NCI-H1436 treated with DMSO at 0.1 percent for 48 hours (cell line): ENCODE results near the gene SLITRK3.

ENCODE experiments used
- DNase-seq: peaks from one replicate; lab custom pipeline; 2025; lab: John Stamatoyannopoulos, UW

Gene SLITRK3, protein sequence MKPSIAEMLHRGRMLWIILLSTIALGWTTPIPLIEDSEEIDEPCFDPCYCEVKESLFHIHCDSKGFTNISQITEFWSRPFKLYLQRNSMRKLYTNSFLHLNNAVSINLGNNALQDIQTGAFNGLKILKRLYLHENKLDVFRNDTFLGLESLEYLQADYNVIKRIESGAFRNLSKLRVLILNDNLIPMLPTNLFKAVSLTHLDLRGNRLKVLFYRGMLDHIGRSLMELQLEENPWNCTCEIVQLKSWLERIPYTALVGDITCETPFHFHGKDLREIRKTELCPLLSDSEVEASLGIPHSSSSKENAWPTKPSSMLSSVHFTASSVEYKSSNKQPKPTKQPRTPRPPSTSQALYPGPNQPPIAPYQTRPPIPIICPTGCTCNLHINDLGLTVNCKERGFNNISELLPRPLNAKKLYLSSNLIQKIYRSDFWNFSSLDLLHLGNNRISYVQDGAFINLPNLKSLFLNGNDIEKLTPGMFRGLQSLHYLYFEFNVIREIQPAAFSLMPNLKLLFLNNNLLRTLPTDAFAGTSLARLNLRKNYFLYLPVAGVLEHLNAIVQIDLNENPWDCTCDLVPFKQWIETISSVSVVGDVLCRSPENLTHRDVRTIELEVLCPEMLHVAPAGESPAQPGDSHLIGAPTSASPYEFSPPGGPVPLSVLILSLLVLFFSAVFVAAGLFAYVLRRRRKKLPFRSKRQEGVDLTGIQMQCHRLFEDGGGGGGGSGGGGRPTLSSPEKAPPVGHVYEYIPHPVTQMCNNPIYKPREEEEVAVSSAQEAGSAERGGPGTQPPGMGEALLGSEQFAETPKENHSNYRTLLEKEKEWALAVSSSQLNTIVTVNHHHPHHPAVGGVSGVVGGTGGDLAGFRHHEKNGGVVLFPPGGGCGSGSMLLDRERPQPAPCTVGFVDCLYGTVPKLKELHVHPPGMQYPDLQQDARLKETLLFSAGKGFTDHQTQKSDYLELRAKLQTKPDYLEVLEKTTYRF

DNA sequence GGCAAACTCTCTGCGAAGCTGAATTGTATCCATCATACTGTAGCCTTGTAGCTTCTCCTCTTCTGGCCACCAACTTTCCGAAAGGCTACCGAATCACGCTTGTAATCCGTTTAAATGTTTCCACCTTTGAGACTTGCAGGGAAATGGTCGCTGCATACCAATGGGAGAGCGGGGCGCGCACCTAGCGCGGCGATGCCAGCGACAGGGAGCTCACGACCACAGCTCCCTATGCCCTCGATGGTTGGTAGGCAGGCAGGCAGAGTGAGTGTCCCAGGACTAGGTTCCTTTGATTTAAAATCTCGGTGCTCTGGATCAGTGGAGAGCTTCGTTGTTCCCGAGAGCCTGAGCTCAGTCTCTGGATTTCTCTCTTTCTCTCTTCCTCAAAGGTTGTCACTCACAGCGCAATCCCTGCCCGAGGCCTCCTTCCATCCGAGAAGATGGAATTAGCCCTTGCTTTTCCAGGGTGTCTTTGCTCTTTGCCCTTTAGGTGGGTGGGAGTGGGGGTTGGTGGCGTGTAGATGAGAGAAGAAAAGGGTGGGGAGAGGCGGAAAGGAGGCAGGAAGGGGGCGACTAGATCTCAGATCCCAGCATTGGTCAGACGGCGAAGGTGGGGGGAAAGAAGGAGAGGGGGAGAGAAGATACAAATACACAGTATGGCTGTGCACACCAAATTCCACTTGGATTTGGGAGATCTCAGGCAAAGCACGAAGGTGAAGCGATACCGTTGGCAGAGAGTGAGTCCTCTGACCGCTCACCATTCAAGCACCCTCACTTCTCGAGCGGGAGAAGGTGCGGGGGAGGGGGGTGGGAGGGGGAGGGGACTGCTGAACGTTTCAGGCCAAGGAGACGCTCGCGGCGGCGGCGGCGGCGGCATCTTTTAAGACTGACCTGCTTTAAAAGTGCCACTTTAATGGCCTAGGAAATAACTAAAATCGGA is at the start of gene SLITRK3:
TSS of gene SLITRK3 (minus strand) at position 745 of the 937 bp plus-strand sequence. CDS start 5,554 bp downstream, outside the sequence.
- DNase-seq, result no peak

DNA sequence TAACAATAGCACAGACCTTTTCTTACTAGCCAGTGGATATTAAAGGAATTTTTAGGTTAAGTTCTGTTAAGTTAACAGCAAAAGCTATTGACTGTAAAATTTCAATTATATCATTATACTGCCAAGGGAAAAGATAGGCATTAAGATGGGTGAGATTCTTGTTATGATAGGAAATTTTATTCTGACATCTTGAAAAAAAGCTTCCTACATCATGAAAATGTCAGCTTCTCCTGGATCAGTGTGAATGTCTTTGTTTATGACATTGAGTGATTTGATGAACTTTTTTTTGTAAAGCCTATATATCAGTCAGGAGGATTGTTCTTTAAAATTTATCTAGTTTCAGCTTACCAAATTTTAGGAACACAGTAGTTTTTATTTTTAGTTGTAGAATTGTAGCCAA is 47.4 kb upstream of the SLITRK3 start:
- DNase-seq, result no peak

DNA sequence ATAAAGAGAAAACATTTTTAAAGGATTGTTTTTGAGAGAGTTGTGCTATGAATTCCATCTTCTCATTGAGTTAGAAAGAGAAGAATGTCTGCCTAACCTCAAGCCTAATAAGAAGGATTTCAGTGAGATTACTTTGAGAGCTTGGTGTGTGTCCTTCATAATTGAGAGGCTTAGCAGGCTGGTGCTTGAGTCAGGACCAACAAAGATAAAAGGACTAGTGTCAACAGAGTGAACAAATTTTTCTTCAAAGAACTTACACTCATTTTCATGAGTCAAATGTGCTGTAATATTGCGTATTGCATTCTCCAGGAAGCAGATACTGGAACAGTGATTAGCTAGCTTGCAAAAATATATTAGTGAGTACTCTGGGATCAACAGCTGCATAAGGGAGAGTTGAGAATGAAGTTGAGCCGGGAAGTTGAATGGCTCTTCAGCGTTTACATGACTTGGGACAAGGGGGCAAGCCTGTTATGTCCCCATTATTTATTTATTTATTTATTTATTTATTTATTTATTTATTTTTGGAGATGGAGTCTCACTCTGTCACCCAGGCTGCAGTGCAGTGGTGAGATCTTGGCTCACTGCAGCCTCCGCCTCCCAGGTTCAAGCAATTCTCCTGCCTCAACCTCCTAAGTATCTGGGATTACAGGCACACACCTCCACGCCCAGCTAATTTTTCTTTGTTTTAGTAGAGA is 37.5 kb upstream of the SLITRK3 start:
- DNase-seq, result no peak

DNA sequence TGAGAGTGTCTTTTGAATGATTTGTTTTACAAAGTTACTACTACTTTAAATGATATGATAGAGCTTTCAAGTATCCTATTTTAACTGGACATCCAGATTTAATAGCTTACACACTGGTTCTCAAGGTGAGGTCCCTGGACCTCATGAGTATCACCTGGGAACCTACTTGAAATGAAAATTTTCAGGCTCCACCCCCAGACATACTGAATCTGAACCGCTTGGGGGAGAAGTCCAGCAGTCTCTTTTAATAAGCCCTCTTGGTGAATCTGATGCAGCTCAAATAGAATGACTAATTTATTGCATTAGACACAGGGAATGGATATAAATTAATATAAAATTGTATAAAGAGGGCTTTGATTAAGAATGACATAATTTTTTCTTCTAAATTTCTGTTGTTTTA is 29.4 kb upstream of the SLITRK3 start:
- no peak for DNase-seq

DNA sequence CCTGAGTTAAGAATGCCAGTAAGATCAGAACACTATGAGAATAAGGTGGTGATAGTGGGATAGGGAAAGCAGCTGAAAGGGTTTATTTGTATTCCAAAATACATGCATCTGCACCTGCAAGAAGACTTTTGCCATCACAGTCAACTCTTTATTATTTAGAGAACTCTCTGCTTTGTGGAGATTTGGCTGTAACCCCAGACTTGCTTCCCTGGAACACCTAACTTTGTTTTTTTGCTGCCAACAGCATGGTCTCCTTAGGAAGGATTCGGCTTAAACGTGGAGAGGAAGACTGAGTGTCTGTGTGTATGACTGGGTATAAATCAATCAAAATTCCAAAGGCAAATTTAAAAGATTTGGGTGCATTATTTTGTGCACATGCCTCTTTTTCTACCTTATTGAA is 21.6 kb upstream of the SLITRK3 start:
- no peak for DNase-seq

DNA sequence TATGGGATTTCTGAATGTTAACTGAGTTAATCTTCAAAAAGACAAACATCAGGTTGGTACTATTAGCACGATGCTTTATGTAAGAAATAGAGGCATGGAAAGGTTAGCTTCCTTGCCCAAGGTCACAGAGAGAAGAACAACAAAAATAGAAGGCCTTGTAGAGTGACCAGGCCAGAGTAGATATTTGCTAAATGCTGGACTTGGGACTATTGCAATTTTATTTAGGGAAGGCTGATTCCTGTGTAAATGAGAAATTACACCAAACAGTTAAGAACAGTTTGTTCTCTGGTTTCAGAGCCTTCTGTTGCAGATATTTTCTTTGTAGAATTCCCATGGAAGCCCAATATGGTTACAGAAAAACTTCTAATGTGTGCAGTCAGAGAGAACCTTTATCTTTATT is 16.4 kb upstream of the SLITRK3 start:
- DNase-seq, result no peak

DNA sequence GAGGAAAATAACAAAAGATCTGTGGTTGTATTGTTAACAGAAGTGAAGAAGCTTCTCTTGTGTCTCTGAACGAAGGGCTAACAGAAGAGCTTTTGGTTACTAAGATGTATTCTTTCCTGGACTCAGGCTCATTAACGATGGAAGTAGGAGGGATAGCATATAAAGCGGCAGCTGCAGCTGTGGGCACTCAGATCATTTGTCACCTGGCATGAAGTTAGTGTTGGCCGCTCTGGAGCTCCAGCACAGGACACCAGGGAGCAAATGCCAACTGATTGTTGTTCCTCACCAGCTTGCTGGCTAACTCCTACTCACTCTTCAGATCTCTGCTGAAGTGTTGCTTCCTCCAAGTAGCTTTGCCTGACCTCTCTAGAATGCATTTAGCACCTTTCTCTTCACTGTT is 15.5 kb upstream of the SLITRK3 start:
- DNase-seq, result no peak

DNA sequence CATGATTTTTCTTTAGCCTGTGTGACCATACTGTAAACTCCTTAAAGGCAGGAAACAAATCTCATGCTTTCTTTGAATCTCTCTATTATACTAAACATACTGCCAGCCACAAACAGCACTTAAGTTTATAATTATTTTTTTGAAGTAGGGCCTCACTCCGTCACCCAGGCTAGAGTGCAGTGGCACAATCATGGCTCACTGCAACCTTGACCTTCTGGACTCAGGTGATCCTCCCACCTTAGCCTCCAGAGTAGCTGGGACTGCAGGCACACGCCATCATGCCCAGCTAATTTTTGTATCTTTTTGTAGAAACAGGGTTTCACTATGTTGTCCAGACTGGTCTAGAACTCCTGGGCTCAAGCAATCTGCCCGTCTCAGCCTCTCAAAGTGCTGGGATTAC is 14.5 kb upstream of the SLITRK3 start:
- DNase-seq, result no peak

DNA sequence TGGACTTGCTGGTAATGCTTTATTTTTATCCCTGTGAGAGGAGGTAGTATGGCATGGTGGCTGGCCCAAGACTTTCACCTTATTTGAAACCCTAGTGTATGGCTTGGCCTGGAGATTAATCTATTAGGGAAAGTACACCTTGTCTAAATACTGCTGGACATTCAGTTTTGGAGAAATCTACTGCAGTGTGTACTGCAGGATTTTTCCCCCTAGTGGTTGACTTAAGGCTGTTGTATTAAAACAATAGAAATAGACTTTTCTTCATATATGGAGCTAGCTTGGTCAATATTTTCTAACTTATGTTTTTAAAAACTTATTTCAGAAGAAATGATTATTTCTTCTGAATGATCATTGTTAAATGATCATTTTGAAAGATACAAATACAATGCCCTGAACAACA is 13.9 kb upstream of the SLITRK3 start:
- DNase-seq, result no peak

DNA sequence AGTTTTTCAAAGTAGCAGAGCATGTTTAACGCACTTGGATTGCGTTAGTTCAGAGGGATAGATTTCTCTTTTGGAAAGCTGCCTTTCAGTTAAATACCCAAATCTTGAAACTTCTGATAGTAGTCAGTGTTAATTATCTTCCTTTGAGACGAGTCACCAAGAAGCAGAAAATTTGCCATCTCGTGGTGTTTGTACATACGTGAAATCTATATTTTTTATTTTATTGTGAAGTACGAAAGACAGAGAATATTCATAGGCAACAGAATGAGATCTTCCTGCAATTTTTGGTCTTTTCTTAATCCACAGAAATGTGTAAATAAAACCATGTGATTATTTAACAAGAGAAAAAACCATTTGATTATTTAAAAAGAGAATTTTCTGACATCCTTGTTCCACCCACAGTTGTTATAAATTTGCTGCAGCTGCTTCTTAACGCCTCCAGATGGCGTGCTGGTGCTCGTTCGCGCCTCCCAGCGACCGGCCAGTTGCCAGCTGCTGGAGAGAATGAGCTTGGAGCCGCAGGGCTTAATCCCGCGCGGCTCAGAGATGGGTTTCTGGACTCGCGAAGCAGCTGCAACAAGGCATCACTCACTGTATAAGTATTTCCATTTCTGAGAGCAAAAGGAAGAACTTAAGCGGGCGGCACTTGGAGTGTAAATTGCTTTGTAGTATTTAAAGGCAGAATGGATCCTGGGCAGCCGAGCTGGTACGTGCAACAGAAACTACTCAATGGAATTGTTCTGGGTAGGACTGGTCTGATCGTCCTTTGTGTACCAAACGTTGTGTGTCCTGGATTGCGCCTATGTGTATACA is 10.5 kb upstream of the SLITRK3 start:
- DNase-seq, result no peak

DNA sequence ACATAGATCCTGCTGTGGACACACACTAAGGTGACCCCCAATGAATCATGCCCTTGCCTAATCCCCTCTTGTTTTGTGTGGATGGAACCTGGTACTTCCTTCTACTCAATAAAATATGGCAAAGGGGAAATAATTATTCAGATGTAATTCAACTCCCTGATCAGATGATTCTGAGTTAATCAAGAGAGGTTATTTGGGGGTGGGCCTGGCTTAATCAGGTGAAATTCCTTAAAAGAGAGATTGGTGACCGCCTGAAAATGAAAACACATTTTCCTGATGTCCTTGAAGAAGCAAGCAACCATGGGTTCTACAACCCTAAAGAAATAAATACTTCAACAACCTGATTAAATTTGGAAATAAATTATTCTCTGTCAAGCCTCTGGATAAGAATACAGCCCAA is 8.3 kb upstream of the SLITRK3 start:
- no peak for DNase-seq

DNA sequence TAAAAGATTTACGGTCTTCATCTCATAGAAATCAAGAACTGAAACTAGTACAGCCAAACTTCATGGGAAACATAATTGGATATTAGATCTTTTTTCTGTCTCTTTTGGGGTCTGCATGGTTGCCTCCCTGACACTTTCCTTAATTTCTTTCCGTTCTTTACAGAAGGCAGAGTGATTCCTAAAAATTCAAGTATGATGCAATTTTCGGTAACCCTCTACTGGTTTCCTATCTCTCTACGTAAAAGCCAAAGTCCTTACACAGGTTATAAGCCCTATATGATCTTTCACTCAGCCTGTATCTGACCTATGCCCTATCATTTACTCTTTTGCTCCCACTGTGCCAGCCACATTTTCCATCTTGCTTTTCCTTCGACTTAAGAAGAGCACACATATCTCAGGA is 6.8 kb upstream of the SLITRK3 start:
- no peak for DNase-seq

DNA sequence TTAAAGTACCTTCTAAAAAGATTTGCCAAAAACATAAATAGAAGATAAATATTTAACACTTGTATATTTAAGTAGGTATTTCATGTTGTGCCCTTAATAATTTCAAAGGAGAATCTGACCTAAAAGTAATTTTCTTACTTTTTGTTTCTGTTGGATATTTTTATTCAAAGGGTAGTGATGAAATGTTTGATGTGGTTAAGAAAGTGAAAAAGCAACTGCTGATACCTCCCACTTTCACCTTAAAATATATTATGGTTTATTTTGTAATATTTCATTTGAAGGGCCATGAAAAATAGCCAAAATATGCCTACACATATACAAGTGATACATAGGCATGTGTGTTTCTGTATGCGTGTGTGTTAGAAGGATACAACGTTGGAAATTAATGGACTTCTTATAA is 5.8 kb upstream of the SLITRK3 start:
- DNase-seq, result no peak

DNA sequence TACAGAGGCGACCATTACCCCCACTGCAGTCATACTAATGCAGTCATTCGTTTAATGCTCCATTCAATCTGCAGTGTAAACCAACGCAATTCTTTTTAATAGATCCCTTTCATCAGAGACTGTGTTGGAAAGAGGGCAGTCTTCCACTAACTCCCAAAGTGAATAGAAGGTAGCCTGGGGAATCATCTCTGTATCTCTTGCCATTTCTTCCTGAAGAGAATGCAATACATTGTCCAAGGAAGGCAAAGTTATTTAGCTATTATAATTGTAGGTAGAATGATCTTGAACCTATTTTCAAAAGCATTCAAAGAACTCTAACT is 1.3 kb upstream of the SLITRK3 start:
- no peak for DNase-seq

DNA sequence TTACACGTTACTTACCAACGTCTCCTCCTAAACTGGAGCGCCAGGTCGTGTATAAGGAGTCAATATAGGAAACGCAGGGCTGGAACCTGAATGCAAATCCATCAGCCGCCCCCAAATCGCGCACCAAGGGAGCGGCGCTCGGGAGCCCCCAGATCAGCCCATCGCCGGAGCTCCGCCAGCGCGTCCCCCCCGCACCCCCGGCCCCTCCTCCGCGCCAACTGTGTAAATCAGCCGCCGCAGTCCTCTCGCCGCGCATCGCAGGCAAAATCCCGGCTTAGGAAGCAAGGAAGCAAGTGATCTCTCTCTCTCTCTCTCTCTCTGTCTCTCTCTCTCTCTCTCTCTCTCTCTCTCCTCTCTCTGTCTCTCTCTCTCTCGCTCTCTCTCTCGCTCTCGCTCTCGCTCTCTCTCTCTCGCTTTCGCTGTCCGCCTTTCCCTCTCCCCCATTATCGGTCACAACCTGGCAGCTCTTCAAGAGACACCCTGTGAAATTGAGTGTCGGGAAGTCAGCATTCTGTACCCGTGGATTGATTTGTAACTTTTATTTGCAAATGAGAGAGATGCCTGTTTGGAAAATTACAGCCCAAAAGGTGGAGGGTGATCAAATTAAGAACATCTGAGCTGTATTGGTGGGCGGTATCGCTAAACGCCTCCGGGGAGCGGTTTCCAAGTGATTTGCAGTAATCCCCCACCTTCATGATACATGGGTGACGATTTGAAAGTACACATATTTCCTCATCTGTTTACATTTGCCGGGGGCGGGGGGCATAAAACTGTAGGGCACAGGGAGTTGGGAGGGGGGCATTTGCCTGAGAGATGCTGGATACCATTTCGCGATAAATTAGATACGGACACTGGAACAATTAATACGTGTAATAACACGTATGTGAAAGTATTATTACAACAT is 645 bp upstream of the SLITRK3 start:
- no peak for DNase-seq

DNA sequence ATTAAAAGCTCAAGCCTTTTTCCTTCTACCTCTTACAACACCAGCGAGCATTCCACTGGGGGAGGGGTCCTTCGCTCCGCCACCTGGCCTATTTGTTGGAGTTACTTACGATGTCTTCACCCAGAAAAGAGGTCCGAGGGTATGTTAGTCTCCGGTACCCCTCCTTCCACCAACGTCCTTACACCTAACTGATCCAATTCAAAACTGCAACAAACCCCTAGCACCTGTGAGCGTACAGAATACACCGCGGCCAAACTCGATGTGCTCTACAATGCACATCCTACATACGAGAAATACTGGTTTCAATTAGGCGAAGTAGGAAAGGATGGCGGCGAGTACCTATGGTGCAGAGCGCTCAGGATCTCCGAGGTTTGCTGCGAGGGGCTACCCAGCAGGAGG is 944 bp downstream of the SLITRK3 start:
- no peak for DNase-seq

DNA sequence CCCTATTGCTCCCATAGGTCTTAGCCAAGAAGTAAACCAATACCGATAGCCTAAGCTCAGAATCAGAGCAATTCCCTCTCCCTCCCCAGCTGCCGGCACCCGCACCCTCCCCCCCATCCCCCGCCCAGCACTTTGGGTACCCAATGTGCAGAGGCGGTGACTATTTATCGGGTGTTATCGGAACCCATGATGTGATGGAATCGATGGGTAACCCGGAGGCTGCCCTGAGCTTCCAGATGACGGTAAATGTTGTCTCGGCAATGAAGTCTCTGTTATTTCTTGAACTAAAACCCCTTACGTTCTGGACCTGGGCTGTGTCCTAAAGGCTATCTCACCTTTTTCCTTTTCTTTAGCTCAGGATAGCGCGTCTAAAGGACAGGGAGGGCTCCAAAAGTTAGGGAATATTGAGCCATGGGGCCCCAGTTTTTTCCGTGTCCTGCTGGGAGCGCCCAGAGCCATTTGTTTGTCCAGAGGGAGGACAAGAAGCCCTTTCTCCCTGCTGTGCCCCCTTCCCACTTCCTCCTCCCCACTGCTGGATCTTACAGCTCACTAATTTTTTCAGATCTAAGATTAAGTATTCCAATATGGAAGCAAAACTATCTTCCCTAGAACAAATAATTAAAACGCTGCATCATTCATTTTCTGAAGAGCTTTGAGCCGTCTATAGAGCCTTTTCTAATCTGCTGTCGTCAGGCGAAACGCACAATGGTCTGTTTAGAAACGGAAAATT is 1.5 kb downstream of the SLITRK3 start:
- no peak for DNase-seq

DNA sequence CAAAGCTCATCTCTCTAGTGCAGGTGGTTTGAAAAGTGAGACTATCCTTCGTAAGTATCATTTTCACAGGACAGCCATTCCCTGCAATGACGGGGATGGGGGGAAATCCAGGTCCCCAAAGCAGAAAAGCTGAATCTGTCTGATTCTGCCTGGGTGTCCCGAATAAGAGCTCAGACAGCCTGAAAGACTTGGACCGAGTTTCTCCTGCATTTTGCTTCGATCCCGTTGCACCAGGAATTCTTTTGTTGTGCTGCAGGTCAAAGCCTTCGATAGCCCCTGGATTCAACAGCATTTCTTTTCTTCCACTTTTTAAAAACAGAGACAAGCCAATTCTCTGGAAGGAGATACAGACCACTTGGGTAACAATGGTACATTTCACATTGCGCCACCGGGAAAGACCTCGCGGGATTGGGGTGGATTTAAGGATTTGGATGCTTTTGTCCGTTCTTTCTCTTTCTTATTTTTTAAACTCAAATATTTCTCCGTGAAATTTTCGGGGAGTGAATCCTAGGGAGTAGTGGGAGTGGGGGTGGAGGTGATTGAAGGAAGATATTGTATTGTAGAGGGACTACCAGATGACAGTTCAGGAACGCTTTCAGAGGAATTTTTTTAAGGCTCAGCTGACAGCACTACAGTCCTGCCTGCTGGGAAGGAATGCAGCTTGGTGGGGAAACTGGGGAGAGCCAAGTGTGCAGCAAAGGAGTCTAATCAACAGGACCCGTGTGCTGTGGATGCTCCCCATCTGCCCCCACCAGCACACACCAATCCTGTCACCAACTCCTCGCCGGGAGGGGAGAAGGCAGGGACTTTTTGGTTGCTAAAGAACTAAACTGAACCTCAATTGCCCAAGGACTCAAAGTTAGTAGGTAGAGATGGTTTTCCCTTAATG is 2.6 kb downstream of the SLITRK3 start:
- DNase-seq, result no peak
